GM12878 (cell line): ENCODE measurements around the gene PTBP1. TPM values are rescaled to one million over a fixed set of nuclear protein-coding genes. Genes with fewer than 3 reads are reported as not detected.

Experiments
- ATAC-seq: fragments of 200-7000 bp; cut with Tn5 transposase; 3 replicates; pipeline ENCODE4 v1.9.1; 2020; ENCODE audit warnings: mild to moderate bottlenecking, moderate library complexity
- BruUV-seq: library from RNA; stranded (reverse); fragments of 400-500 nt; replicated peaks from 2 replicates; lab custom pipeline; 2021; lab: Mats Ljungman, UMichigan
- CTCF ChIA-PET: fragments of 300-600 bp; sonication (Branson Sonifier 250); formaldehyde crosslinking; extraction: SDS; loops from one replicate; lab custom pipeline; 2021; ENCODE audit warnings: inconsistent platforms; lab: Yijun Ruan, JAX
- POLR2A ChIA-PET: fragments of 350-600 bp; formaldehyde crosslinking; extraction: SDS; loops from one replicate; lab custom pipeline; 2021; ENCODE audit warnings: inconsistent platforms; lab: Charles Lee
- RAD21 ChIA-PET: fragments of 300-600 bp; sonication (Branson Sonifier 250); formaldehyde crosslinking; loops from one replicate; lab custom pipeline; 2023; ENCODE audit warnings: antibody characterized with exemption; ENCODE audit not compliant: unreplicated experiment; lab: Charles Lee
- SMC1A ChIA-PET: fragments of 300-600 bp; sonication (Branson Sonifier 250); formaldehyde crosslinking; loops from one replicate; lab custom pipeline; 2023; ENCODE audit not compliant: unreplicated experiment, uncharacterized antibody; lab: Charles Lee
- DNase-seq: peaks from one replicate; pipeline ENCODE4 v3.0.0-alpha.2; 2011; ENCODE audit warnings: low read depth, low spot score
- FAIRE-seq: peaks from 3 replicates; lab custom pipeline; 2011; peaks lifted over from hg19 to GRCh38; lab: Jason Lieb, UNC
- H2AFZ ChIP-seq: 2 replicates; pipeline ENCODE4 v1.6.0; 2011; ENCODE audit warnings: low read depth, low read length, control low read depth; ENCODE audit not compliant: control insufficient read depth
- H3K27ac ChIP-seq: 2 replicates; pipeline ENCODE4 v1.5.1; 2011; ENCODE audit warnings: control low read depth; ENCODE audit not compliant: control insufficient read depth, insufficient read depth
- H3K27me3 ChIP-seq, 2 experiments: replicated peaks in 1 of 2; 2 replicates each; pipeline versions ENCODE4 v1.6.0 to v1.6.1; 2011; ENCODE audit warnings: low read length in 1 of 2; ENCODE audit not compliant: control insufficient read depth in 2 of 2, insufficient read depth in 2 of 2
- H3K36me3 ChIP-seq, 2 experiments: 2 replicates each; pipeline ENCODE4 v1.5.1; 2011; ENCODE audit warnings: low read length in 1 of 2; ENCODE audit not compliant: control insufficient read depth in 2 of 2, insufficient read depth in 2 of 2
- H3K4me1 ChIP-seq: 2 replicates; pipeline ENCODE4 v1.6.1; 2011; ENCODE audit warnings: mild to moderate bottlenecking, low read length, moderate library complexity, mixed read lengths; ENCODE audit not compliant: control insufficient read depth, insufficient read depth
- H3K4me2 ChIP-seq: 2 replicates; pipeline ENCODE4 v1.6.0; 2011; ENCODE audit warnings: control low read depth; ENCODE audit not compliant: control insufficient read depth, insufficient read depth
- H3K4me3 ChIP-seq: fragments of 200-600 bp; sonication (generic); 2 replicates; pipeline ENCODE4 v1.5.1; 2016
- H3K79me2 ChIP-seq: 2 replicates; pipeline ENCODE4 v1.6.0; 2011; ENCODE audit warnings: low read length; ENCODE audit not compliant: control insufficient read depth, insufficient read depth
- H3K9ac ChIP-seq: 2 replicates; pipeline ENCODE4 v1.8.0; 2011; ENCODE audit warnings: low read length, control low read depth, mixed read lengths; ENCODE audit not compliant: control insufficient read depth, insufficient read depth
- H3K9me3 ChIP-seq: replicated peaks from 3 replicates; pipeline ENCODE4 v1.5.1; 2011; ENCODE audit warnings: mild to moderate bottlenecking, low read length; ENCODE audit not compliant: control insufficient read depth, insufficient read depth
- H4K20me1 ChIP-seq: 2 replicates; pipeline ENCODE4 v1.6.0; 2011; ENCODE audit not compliant: control insufficient read depth, insufficient read depth
- CREM ChIP-seq: IDR thresholded peaks from 2 replicates; pipeline ENCODE4 v1.6.1; 2014; ENCODE audit warnings: antibody characterized with exemption, low read depth
- DPF2 ChIP-seq: fragments of 450-650 bp; IDR thresholded peaks from 2 replicates; pipeline ENCODE4 v1.6.1; 2017; ENCODE audit warnings: mild to moderate bottlenecking
- MTA2 ChIP-seq: fragments of 450-650 bp; IDR thresholded peaks from 2 replicates; pipeline ENCODE4 v1.6.1; 2016; ENCODE audit warnings: low read depth, mild to moderate bottlenecking, moderate library complexity
- RBBP5 ChIP-seq: fragments of 200-600 bp; sonication (generic); conservative IDR thresholded peaks from 2 replicates; pipeline ENCODE4 v1.6.1; 2016
- SREBF1 ChIP-seq: IDR thresholded peaks from 2 replicates; pipeline ENCODE4 v1.6.1; 2012; ENCODE audit warnings: mild to moderate bottlenecking, low read length
- WGBS: methylation state at CpG from one replicate; pipeline ENCODE4 v1.1.6; 2016; ENCODE audit warnings: low lambda C conversion rate; ENCODE audit not compliant: insufficient replicate concordance, insufficient coverage; ENCODE audit errors: missing lambda C conversion rate; 5-methylcytosine and 5-hydroxymethylcytosine counted together
- in situ Hi-C: fragments of 300-500 bp; cut with MboI; formaldehyde crosslinking; loops from 9 replicates; pipeline ENCODE4 v1.14.3; 2018; ENCODE audit warnings: mixed read lengths
- intact Hi-C: fragments of 100-400 bp; cut with micrococcal nuclease; formaldehyde crosslinking; loops from one replicate; pipeline ENCODE4 v1.14.2; 2022; ENCODE audit not compliant: unreplicated experiment
- polyA plus RNA-seq, 11 experiments: library from polyadenylated mRNA; depleted of rRNA in 4 of 11; unstranded in 6 of 11; stranded (reverse) in 5 of 11; fragments of >200 nt; fragmentation: Nextera tagmentation in 4 of 11; fragmentation: Illumina TruSeq in 1 of 11; extraction: Ambion mirVana in 4 of 11; extraction: Trizol in 1 of 11; gene quantifications; 1 replicate in 1 of 11; 2 replicates in 10 of 11; pipeline versions ENCODE4 v1.2.1 to v1.2.3, GENCODE V29; 2011 to 2016; ENCODE audit warnings: inconsistent platforms in 2 of 11, missing spikeins in 2 of 11, low read depth in 1 of 11
- total RNA-seq, 4 experiments: library from RNA; depleted of rRNA in 3 of 4; stranded (reverse); fragments of >200 nt in 3 of 4; fragmentation: Illumina TruSeq in 1 of 4; extraction: Trizol in 1 of 4; gene quantifications; 2 replicates each; pipeline versions ENCODE4 v1.2.1 to v1.2.3, GENCODE V29; 2013 to 2021
- TF ChIP-seq, protein P1 (sequence below): fragments of 450-650 bp; formaldehyde crosslinking; IDR thresholded peaks from 2 replicates; pipeline ENCODE4 v1.4.0; 2020; ENCODE audit warnings: mild to moderate bottlenecking, moderate library complexity

Gene PTBP1
- total and polyA plus RNA-seq, 10 of the 15 experiments (the other 5 are each of a cell fraction or from before 2014, with no cell fraction given) = 13.1 to 532 (median 217) TPM

DNA sequence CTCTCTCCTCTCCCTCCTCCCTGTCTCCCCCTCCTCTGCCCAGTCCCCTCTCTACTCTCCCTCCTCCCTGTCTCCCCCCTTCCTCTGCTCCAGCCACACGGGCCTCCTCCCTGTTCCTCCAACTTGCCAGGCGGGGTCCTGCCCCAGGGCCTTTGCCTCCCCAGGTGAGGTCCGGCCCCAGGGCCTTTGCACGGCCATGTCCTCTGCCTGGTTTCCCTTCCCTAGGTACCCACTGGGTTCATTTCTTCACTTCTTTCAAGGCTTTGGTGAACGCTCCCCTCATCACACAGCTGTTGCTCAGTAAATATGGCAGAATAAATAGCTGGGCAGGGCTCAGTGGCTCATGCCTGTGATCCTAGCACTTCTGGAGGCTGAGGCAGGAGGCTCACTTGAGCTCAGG is 25.2 kb upstream of the PTBP1 start:
- in situ Hi-C loops = loop anchor here (5.0 kb wide), 2 partner anchors 150 to 215 kb away; no protein-coding TSS in a partner anchor
- Histone ChIP-seq H3K4me3 (no peak overlapping the region), H3K27me3 (no peaks in the 10 kb centered on the region)
- SMC1A ChIA-PET = no interaction called here
- FAIRE-seq = no peak
- BruUV-seq = no TSS peak
- no peak for DNase-seq
- TF ChIP-seq CREM = no peak
- TF ChIP-seq, protein P1, sequence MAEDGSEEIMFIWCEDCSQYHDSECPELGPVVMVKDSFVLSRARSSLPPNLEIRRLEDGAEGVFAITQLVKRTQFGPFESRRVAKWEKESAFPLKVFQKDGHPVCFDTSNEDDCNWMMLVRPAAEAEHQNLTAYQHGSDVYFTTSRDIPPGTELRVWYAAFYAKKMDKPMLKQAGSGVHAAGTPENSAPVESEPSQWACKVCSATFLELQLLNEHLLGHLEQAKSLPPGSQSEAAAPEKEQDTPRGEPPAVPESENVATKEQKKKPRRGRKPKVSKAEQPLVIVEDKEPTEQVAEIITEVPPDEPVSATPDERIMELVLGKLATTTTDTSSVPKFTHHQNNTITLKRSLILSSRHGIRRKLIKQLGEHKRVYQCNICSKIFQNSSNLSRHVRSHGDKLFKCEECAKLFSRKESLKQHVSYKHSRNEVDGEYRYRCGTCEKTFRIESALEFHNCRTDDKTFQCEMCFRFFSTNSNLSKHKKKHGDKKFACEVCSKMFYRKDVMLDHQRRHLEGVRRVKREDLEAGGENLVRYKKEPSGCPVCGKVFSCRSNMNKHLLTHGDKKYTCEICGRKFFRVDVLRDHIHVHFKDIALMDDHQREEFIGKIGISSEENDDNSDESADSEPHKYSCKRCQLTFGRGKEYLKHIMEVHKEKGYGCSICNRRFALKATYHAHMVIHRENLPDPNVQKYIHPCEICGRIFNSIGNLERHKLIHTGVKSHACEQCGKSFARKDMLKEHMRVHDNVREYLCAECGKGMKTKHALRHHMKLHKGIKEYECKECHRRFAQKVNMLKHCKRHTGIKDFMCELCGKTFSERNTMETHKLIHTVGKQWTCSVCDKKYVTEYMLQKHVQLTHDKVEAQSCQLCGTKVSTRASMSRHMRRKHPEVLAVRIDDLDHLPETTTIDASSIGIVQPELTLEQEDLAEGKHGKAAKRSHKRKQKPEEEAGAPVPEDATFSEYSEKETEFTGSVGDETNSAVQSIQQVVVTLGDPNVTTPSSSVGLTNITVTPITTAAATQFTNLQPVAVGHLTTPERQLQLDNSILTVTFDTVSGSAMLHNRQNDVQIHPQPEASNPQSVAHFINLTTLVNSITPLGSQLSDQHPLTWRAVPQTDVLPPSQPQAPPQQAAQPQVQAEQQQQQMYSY (CRISPR knock-in tag) = no peak
- no peak for TF ChIP-seq MTA2
- TF ChIP-seq DPF2 = no peak
- no peak for TF ChIP-seq SREBF1
- no peak for TF ChIP-seq RBBP5
- TF ChIP-seq, all 136 proteins: peak for 0
- H2AFZ ChIP-seq = no peak overlapping the region
- no peak overlapping the region for H3K9ac ChIP-seq
- no peak overlapping the region for H3K4me2 ChIP-seq
- ChIA-PET POLR2A (no interaction called here), RAD21 (no interaction called here), CTCF (interaction anchor here (1.0 to 1.2 kb wide), 2 partner anchors 92 to 212 kb away, joined by 3 to 5 read pairs; partner anchors contain the start of gene WDR18)
- intact Hi-C loops = no loop called here
- no peak for ATAC-seq
- no peaks in the 10 kb centered on the region for H3K9me3 ChIP-seq
- no peaks in the 10 kb centered on the region for H4K20me1 ChIP-seq
- H3K79me2 ChIP-seq = no peaks in the 10 kb centered on the region
- H3K36me3 ChIP-seq = no peaks in the 10 kb centered on the region
- H3K4me1 ChIP-seq = no peaks in the 10 kb centered on the region
- H3K27ac ChIP-seq = no peak overlapping the region
- WGBS = 28% methylated on average over 5 of the region's 5 CpGs
